Kidney (tissue), 14 donors: ENCODE data around the gene CACNA1F. TPM values are rescaled to one million over a fixed set of nuclear protein-coding genes. Genes with fewer than 3 reads are reported as not detected.

Source experiments
- DNase-seq, 5 donors: peaks; one replicate each; pipeline ENCODE4 v3.0.0-alpha.2; 2013 to 2020
- FAIRE-seq: peaks from 2 replicates; lab custom pipeline; 2012; peaks lifted over from hg19 to GRCh38; lab: Jason Lieb, UNC
- H3K27ac ChIP-seq, 2 donors: one replicate each; pipeline ENCODE4 v1.7.0; 2013; ENCODE audit warnings: low read depth in 2 of 2, low read length in 2 of 2, inconsistent platforms in 1 of 2
- H3K27me3 ChIP-seq: one replicate; pipeline ENCODE4 v1.7.1; 2013; ENCODE audit warnings: low read length, inconsistent platforms; ENCODE audit not compliant: control insufficient read depth, insufficient read depth
- H3K36me3 ChIP-seq, 3 donors: one replicate each; pipeline versions ENCODE4 v1.7.0 to v1.7.1; 2013; ENCODE audit warnings: low read length in 3 of 3, control low read depth in 1 of 3, inconsistent platforms in 1 of 3; ENCODE audit not compliant: insufficient read depth in 3 of 3, control insufficient read depth in 2 of 3
- H3K4me1 ChIP-seq, 3 donors: one replicate each; pipeline versions ENCODE4 v1.7.0 to v1.7.1; 2013; ENCODE audit warnings: low read length in 3 of 3, inconsistent platforms in 1 of 3, low read depth in 1 of 3; ENCODE audit not compliant: control insufficient read depth in 2 of 3, insufficient read depth in 2 of 3
- H3K4me3 ChIP-seq, 3 donors: one replicate each; pipeline versions ENCODE4 v1.7.0 to v1.8.1; 2013; ENCODE audit warnings: low read length in 3 of 3, control low read depth in 1 of 3, inconsistent platforms in 1 of 3
- H3K9ac ChIP-seq, 3 donors: one replicate each; pipeline versions ENCODE4 v1.7.0 to v1.7.1; 2013; ENCODE audit warnings: low read length in 3 of 3, control low read depth in 1 of 3, inconsistent platforms in 1 of 3
- H3K9me3 ChIP-seq, 3 donors: one replicate each; pipeline versions ENCODE4 v1.7.0 to v1.7.1; 2013; ENCODE audit warnings: low read length in 3 of 3, control low read depth in 1 of 3, inconsistent platforms in 1 of 3; ENCODE audit not compliant: control insufficient read depth in 2 of 3, insufficient read depth in 1 of 3
- CTCF ChIP-seq: IDR thresholded peaks from 3 replicates; pipeline ENCODE4 v1.5.1; 2012; ENCODE audit warnings: mild to moderate bottlenecking, moderate library complexity, borderline replicate concordance; ENCODE audit not compliant: insufficient read depth; ENCODE audit errors: extremely low read depth
- intact Hi-C: fragments of 100-400 bp; cut with DNase I; formaldehyde crosslinking; loops from one replicate; pipeline ENCODE4 v1.11.1; 2022
- polyA plus RNA-seq: library from polyadenylated mRNA; stranded (reverse); fragments of 350-450 nt; fragmentation: Illumina TruSeq; extraction: RNeasy Lipid Tissue Mini Kit (QIAGEN cat#74804); gene quantifications from one replicate; pipeline ENCODE4 v1.2.3, GENCODE V29; 2014; ENCODE audit warnings: low read depth, low replicate concordance; ENCODE audit not compliant: insufficient read depth
- total RNA-seq: library from RNA; stranded (reverse); fragmentation: NEBNext Ultra II Directional; extraction: Animal tissue kit (Norgen Biotek cat#: 25700); gene quantifications from one replicate; pipeline ENCODE4 v1.2.1, GENCODE V29; 2021
- donor health status: control.
- donor health status: control.
- donor health status: control.
- donor health status: control.
- donor health status: control.
- donor health status: DM: yes; HTN: yes; CAD: no.
- donor health status: Normal renal cell carcinoma (clear cell type).

Gene CACNA1F
- total and polyA plus RNA-seq, 2 donors from 2014 or later, result 0.15 to 0.25 TPM

GRCh38 chrX:49233887-49234555 lies 881 bp upstream of the CACNA1F start:
- FAIRE-seq (no peak), DNase-seq (peak in 3 of 5 donors; percentile 14 to 70 (median 19))
- Histone ChIP-seq H3K27me3 (no peaks in the 10 kb centered on the region), H3K4me1 (peaks cover 0 to 2% (median 0%) of the 10 kb centered on the region in 3 donors), H3K9ac (no peak overlapping the region), H3K36me3 (no peaks in the 10 kb centered on the region), H3K4me3 (no peak overlapping the region), H3K9me3 (no peaks in the 10 kb centered on the region), H3K27ac (no peak overlapping the region)
- no peak for TF ChIP-seq CTCF
- intact Hi-C loops, result no loop called here

- H3K9me3 ChIP-seq, result no peaks in the 10 kb centered on the region
- H3K27me3 ChIP-seq, result no peaks in the 10 kb centered on the region
- H3K4me1 ChIP-seq, result peaks cover 0 to 2% (median 0%) of the 10 kb centered on the region in 3 donors
- no peak for FAIRE-seq
- intact Hi-C loops, result no loop called here
- no peaks in the 10 kb centered on the region for H3K36me3 ChIP-seq
- no peak for TF ChIP-seq CTCF
- H3K27ac ChIP-seq, result no peak overlapping the region
- H3K9ac ChIP-seq, result no peak overlapping the region
- DNase-seq, result no peak
- no peak overlapping the region for H3K4me3 ChIP-seq
Measured at GRCh38 chrX:49232525-49232924, 615 bp downstream of the CACNA1F start.

GRCh38 chrX:49231333-49232000 lies 1.7 kb downstream of the CACNA1F start:
- H3K9me3 ChIP-seq, result no peaks in the 10 kb centered on the region
- FAIRE-seq (no peak), DNase-seq (peak in 1 of 5 donors; percentile 62)
- no peak for TF ChIP-seq CTCF
- intact Hi-C loops, result no loop called here
- H3K4me3 ChIP-seq, result no peak overlapping the region
- no peaks in the 10 kb centered on the region for H3K4me1 ChIP-seq
- no peaks in the 10 kb centered on the region for H3K36me3 ChIP-seq
- H3K27me3 ChIP-seq, result no peaks in the 10 kb centered on the region
- H3K9ac ChIP-seq, result no peak overlapping the region
- no peak overlapping the region for H3K27ac ChIP-seq
